IPS-15b (cell line): Measurements from ENCODE around the gene MORN1.

ENCODE experiments used
- H3K27me3 ChIP-seq: one replicate; pipeline ENCODE4 v1.6.1; 2013; ENCODE audit warnings: low read length; ENCODE audit not compliant: control insufficient read depth, insufficient read depth
- H3K36me3 ChIP-seq: one replicate; pipeline ENCODE4 v1.6.1; 2013; ENCODE audit warnings: low read length; ENCODE audit not compliant: control insufficient read depth, insufficient read depth
- H3K4me1 ChIP-seq: one replicate; pipeline ENCODE4 v1.6.1; 2013; ENCODE audit warnings: mild to moderate bottlenecking, low read length; ENCODE audit not compliant: control insufficient read depth, insufficient read depth
- H3K4me3 ChIP-seq: one replicate; pipeline ENCODE4 v1.5.1; 2013; ENCODE audit warnings: low read depth, low read length
- H3K9ac ChIP-seq: one replicate; pipeline ENCODE4 v1.6.1; 2013; ENCODE audit warnings: low read depth, mild to moderate bottlenecking, low read length
- H3K9me3 ChIP-seq: one replicate; pipeline ENCODE4 v1.6.1; 2013; ENCODE audit warnings: mild to moderate bottlenecking, low read length; ENCODE audit not compliant: control insufficient read depth, insufficient read depth

MORN1 gene

GRCh38 chr1:2432441-2432844 is 41.1 kb upstream of the MORN1 start:
- H3K27me3 ChIP-seq: no peaks in the 10 kb centered on the region
- no peaks in the 10 kb centered on the region for H3K9me3 ChIP-seq
- no peaks in the 10 kb centered on the region for H3K36me3 ChIP-seq
- H3K4me3 ChIP-seq: no peak overlapping the region
- H3K4me1 ChIP-seq: no peaks in the 10 kb centered on the region
- no peak overlapping the region for H3K9ac ChIP-seq

GRCh38 chr1:2431518-2431917 is 40.2 kb upstream of the MORN1 start:
- Histone ChIP-seq H3K4me1 (no peaks in the 10 kb centered on the region), H3K4me3 (no peak overlapping the region), H3K27me3 (no peaks in the 10 kb centered on the region), H3K9ac (no peak overlapping the region), H3K36me3 (no peaks in the 10 kb centered on the region), H3K9me3 (no peaks in the 10 kb centered on the region)

GRCh38 chr1:2431103-2431502 is 39.7 kb upstream of the MORN1 start:
- no peaks in the 10 kb centered on the region for H3K9me3 ChIP-seq
- H3K4me1 ChIP-seq: no peaks in the 10 kb centered on the region
- no peak overlapping the region for H3K4me3 ChIP-seq
- no peaks in the 10 kb centered on the region for H3K36me3 ChIP-seq
- no peaks in the 10 kb centered on the region for H3K27me3 ChIP-seq
- H3K9ac ChIP-seq: no peak overlapping the region

- Histone ChIP-seq H3K27me3 (no peaks in the 10 kb centered on the region), H3K36me3 (no peaks in the 10 kb centered on the region), H3K9ac (no peak overlapping the region)
Measured at GRCh38 chr1:2430592-2430973, 39.2 kb upstream of the MORN1 start.

GRCh38 chr1:2429780-2430591 is 38.6 kb upstream of the MORN1 start:
- Histone ChIP-seq H3K27me3 (no peaks in the 10 kb centered on the region), H3K36me3 (no peaks in the 10 kb centered on the region), H3K9ac (no peak overlapping the region), H3K4me1 (no peaks in the 10 kb centered on the region), H3K9me3 (no peaks in the 10 kb centered on the region), H3K4me3 (no peak overlapping the region)

More at GRCh38 chr1:2430592-2430973, 39.2 kb upstream of the MORN1 start:
- Histone ChIP-seq H3K4me3 (no peak overlapping the region), H3K4me1 (no peaks in the 10 kb centered on the region), H3K9me3 (no peaks in the 10 kb centered on the region)

GRCh38 chr1:2428490-2428889 is 37.1 kb upstream of the MORN1 start:
- no peaks in the 10 kb centered on the region for H3K27me3 ChIP-seq
- H3K9me3 ChIP-seq: no peaks in the 10 kb centered on the region
- H3K9ac ChIP-seq: no peak overlapping the region
- no peak overlapping the region for H3K4me3 ChIP-seq
- H3K36me3 ChIP-seq: no peaks in the 10 kb centered on the region
- no peaks in the 10 kb centered on the region for H3K4me1 ChIP-seq

- no peaks in the 10 kb centered on the region for H3K27me3 ChIP-seq
- H3K4me1 ChIP-seq: no peaks in the 10 kb centered on the region
- H3K9ac ChIP-seq: no peak overlapping the region
- H3K9me3 ChIP-seq: no peaks in the 10 kb centered on the region
- no peaks in the 10 kb centered on the region for H3K36me3 ChIP-seq
- H3K4me3 ChIP-seq: no peak overlapping the region
Measured at GRCh38 chr1:2427976-2428375, 36.6 kb upstream of the MORN1 start.

GRCh38 chr1:2427051-2427450 is 35.7 kb upstream of the MORN1 start:
- H3K9ac ChIP-seq: no peak overlapping the region
- no peaks in the 10 kb centered on the region for H3K27me3 ChIP-seq
- H3K4me3 ChIP-seq: no peak overlapping the region
- no peaks in the 10 kb centered on the region for H3K4me1 ChIP-seq
- H3K9me3 ChIP-seq: no peaks in the 10 kb centered on the region
- no peaks in the 10 kb centered on the region for H3K36me3 ChIP-seq

- H3K27me3 ChIP-seq: no peaks in the 10 kb centered on the region
- no peaks in the 10 kb centered on the region for H3K36me3 ChIP-seq
- H3K9me3 ChIP-seq: no peaks in the 10 kb centered on the region
- H3K4me1 ChIP-seq: no peaks in the 10 kb centered on the region
- no peak overlapping the region for H3K4me3 ChIP-seq
- H3K9ac ChIP-seq: no peak overlapping the region
Measured at GRCh38 chr1:2426540-2426939, 35.2 kb upstream of the MORN1 start.

GRCh38 chr1:2425892-2426291 is 34.5 kb upstream of the MORN1 start:
- Histone ChIP-seq H3K27me3 (no peaks in the 10 kb centered on the region), H3K36me3 (no peaks in the 10 kb centered on the region), H3K9ac (no peak overlapping the region), H3K4me3 (no peak overlapping the region), H3K4me1 (no peaks in the 10 kb centered on the region), H3K9me3 (no peaks in the 10 kb centered on the region)

- Histone ChIP-seq H3K36me3 (no peaks in the 10 kb centered on the region), H3K4me1 (no peaks in the 10 kb centered on the region), H3K9me3 (no peaks in the 10 kb centered on the region), H3K9ac (no peak overlapping the region), H3K27me3 (no peaks in the 10 kb centered on the region), H3K4me3 (no peak overlapping the region)
Measured at GRCh38 chr1:2422523-2422922, 31.2 kb upstream of the MORN1 start.

GRCh38 chr1:2419416-2419815 is 28.1 kb upstream of the MORN1 start:
- H3K27me3 ChIP-seq: no peaks in the 10 kb centered on the region
- no peak overlapping the region for H3K4me3 ChIP-seq
- H3K9ac ChIP-seq: no peak overlapping the region
- H3K4me1 ChIP-seq: no peaks in the 10 kb centered on the region
- no peaks in the 10 kb centered on the region for H3K36me3 ChIP-seq
- H3K9me3 ChIP-seq: no peaks in the 10 kb centered on the region
